Neural progenitor cell (in vitro differentiated cells): ENCODE data around the gene SLC26A8.

Experiments
- EZH2 ChIP-seq: fragments of 200-600 bp; sonication (generic); IDR thresholded peaks from 2 replicates; pipeline ENCODE4 v1.6.1; 2017; ENCODE audit warnings: antibody characterized with exemption, mild to moderate bottlenecking, moderate library complexity
- EZH2phosphoT487 ChIP-seq: fragments of 200-600 bp; sonication (generic); IDR thresholded peaks from 2 replicates; pipeline ENCODE4 v1.6.1; 2017; ENCODE audit warnings: antibody characterized with exemption
- TF ChIP-seq, protein P1 (sequence below): fragments of 200-600 bp; sonication (generic); IDR thresholded peaks from 2 replicates; pipeline ENCODE4 v1.5.1; 2017; ENCODE audit warnings: antibody characterized with exemption, mild to moderate bottlenecking

DNA sequence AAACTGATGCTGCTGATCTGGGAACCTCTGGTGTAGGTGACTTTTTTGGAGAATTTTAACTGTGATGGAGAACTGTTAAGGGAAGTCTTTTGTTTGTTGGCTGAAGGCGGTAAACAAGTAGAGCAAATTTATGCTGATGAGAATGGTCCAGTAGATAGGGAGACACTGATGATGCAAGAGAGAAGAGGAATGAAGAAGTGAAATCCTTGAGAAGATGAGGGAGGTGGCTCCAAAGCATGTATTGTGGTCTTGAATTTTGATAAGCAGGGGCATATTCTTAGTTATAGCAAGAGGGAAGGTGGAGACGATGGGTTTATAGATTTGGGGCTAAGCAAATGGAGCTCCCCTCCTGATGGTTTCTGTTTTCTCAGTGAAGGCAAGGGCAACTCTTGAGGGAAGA, 25.1 kb upstream of the SLC26A8 start:
- TF ChIP-seq, protein P1, sequence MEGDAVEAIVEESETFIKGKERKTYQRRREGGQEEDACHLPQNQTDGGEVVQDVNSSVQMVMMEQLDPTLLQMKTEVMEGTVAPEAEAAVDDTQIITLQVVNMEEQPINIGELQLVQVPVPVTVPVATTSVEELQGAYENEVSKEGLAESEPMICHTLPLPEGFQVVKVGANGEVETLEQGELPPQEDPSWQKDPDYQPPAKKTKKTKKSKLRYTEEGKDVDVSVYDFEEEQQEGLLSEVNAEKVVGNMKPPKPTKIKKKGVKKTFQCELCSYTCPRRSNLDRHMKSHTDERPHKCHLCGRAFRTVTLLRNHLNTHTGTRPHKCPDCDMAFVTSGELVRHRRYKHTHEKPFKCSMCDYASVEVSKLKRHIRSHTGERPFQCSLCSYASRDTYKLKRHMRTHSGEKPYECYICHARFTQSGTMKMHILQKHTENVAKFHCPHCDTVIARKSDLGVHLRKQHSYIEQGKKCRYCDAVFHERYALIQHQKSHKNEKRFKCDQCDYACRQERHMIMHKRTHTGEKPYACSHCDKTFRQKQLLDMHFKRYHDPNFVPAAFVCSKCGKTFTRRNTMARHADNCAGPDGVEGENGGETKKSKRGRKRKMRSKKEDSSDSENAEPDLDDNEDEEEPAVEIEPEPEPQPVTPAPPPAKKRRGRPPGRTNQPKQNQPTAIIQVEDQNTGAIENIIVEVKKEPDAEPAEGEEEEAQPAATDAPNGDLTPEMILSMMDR: no peak
- no peak for TF ChIP-seq EZH2
- no peak for TF ChIP-seq EZH2phosphoT487
